Measurements from ENCODE around the gene GPATCH1. TPM values are rescaled to one million over a fixed set of nuclear protein-coding genes. Genes with fewer than 3 reads are reported as not detected.
"Not testable (repeated sequence)": the region's sequence is repeated elsewhere in the genome, so short reads cannot be mapped to it uniquely, and the experiment has no call there.

The GPATCH1 gene
- total RNA-seq, 1 experiment from 2014 or later, result 34.7 TPM

DNA sequence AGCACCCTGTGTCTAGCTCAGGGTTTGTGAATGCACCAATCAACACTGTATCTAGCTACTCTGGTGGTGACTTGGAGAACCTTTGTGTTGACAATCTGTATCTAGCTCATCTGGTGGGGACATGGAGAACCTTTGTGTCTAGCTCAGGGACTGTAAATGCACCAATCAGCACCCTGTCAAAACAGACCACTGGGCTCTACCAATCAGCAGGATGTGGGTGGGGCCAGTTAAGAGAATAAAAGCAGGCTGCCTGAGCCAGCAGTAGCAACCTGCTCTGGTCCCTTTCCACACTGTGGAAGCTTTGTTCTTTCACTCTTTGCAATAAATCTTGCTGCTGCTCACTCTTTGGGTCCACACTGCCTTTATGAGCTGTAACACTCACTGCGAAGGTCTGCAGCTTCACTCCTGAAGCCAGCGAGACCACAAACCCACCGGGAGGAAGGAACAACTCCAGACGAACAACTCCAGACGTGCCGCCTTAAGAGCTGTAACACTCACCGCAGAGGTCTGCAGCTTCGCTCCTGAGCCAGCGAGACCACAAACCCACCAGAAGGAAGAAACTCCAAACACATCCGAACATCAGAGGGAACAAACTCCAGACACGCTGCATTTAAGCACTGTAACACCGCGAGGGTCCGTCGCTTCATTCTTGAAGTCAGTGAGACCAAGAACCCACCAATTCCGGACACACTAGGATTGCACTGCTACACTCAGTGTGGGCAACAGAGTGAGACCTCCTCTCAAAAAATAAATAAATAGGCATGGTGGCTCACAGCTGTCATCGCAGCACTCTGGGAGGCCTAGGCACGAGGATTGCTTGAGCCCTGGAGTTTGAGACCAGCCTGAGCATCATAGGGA lies 43.6 kb upstream of the GPATCH1 start:
- TSS peak; percentile 100 for BruUV-seq (replicated peaks)
- H3K27me3 ChIP-seq (ENCODE audit: control insufficient read depth, insufficient read depth, low read length); intact Hi-C loops (cut with micrococcal nuclease; ENCODE audit: unreplicated experiment); H3K4me3 ChIP-seq (ENCODE audit: low read depth in 2 of 2, low read length in 2 of 2); H3K36me3 ChIP-seq (ENCODE audit: control insufficient read depth, insufficient read depth, low read length); in situ Hi-C loops (cut with HindIII; ENCODE audit: low pct_unique_long_range_greater_than_20kb, low sequenced_read_pairs); H3K9me3 ChIP-seq (ENCODE audit: control insufficient read depth, insufficient read depth, low read depth, low read length); DNase-seq (ENCODE audit: low read depth, low spot score); ATAC-seq; POLR2A ChIA-PET: not testable (repeated sequence)
- peak overlapping the region; percentile 68 for H3K27ac ChIP-seq (ENCODE audit: low read length)
- CTCF ChIA-PET, result interaction anchor here (0.6 kb wide), 1 partner anchor 17 kb away, joined by 3 read pairs; no protein-coding TSS in a partner anchor
- peaks cover 47% of the 10 kb centered on the region for H3K4me1 ChIP-seq (ENCODE audit: control insufficient read depth, insufficient read depth, low read length)

DNA sequence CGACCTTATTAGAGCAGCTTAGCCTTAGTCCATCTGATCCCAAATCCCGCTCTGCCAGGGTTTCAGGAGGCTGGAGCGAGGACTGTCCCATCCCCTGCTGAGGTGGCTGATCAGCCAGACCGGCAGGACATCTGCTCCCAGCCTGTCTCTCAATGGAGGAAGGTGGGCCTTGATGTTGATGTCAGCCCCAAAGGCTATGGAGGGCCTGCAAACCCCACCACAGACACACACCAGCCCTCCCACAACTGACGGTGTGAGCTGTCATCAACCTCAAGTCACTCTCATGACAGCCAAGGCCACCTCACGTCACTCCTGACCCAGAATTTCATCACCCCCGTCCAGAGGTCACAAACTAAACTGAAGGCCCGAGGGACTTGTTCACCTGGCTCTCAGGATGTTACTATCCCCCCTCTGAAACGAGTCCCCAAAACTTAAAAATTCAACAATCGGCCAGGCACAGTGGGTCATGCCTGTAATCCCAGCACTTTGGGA lies 41.8 kb upstream of the GPATCH1 start:
- POLR2A ChIA-PET, result no interaction called here
- in situ Hi-C loops (cut with HindIII; ENCODE audit: low pct_unique_long_range_greater_than_20kb, low sequenced_read_pairs) (no loop called here), intact Hi-C loops (cut with micrococcal nuclease; ENCODE audit: unreplicated experiment) (no loop called here)
- peaks cover 54% of the 10 kb centered on the region for H3K4me1 ChIP-seq (ENCODE audit: control insufficient read depth, insufficient read depth, low read length)
- H3K9me3 ChIP-seq (ENCODE audit: control insufficient read depth, insufficient read depth, low read depth, low read length), result no peaks in the 10 kb centered on the region
- DNase-seq (ENCODE audit: low read depth, low spot score), result no peak
- H3K4me3 ChIP-seq (ENCODE audit: low read depth in 2 of 2, low read length in 2 of 2), result no peak overlapping the region
- TF ChIP-seq, protein P1, sequence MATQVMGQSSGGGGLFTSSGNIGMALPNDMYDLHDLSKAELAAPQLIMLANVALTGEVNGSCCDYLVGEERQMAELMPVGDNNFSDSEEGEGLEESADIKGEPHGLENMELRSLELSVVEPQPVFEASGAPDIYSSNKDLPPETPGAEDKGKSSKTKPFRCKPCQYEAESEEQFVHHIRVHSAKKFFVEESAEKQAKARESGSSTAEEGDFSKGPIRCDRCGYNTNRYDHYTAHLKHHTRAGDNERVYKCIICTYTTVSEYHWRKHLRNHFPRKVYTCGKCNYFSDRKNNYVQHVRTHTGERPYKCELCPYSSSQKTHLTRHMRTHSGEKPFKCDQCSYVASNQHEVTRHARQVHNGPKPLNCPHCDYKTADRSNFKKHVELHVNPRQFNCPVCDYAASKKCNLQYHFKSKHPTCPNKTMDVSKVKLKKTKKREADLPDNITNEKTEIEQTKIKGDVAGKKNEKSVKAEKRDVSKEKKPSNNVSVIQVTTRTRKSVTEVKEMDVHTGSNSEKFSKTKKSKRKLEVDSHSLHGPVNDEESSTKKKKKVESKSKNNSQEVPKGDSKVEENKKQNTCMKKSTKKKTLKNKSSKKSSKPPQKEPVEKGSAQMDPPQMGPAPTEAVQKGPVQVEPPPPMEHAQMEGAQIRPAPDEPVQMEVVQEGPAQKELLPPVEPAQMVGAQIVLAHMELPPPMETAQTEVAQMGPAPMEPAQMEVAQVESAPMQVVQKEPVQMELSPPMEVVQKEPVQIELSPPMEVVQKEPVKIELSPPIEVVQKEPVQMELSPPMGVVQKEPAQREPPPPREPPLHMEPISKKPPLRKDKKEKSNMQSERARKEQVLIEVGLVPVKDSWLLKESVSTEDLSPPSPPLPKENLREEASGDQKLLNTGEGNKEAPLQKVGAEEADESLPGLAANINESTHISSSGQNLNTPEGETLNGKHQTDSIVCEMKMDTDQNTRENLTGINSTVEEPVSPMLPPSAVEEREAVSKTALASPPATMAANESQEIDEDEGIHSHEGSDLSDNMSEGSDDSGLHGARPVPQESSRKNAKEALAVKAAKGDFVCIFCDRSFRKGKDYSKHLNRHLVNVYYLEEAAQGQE (IDR thresholded peaks at IDR 0.05; ENCODE audit: insufficient read depth in 1 of 2, low read depth in 2 of 2, low read length in 1 of 2), result no peak
- TF ChIP-seq SIN3A (IDR thresholded peaks at IDR 0.05; ENCODE audit: borderline replicate concordance, insufficient read depth, low read depth, low read length), result no peak
- no peak for TF ChIP-seq TCF7L2 (IDR thresholded peaks at IDR 0.05; ENCODE audit: low read depth, low read length)
- TF ChIP-seq POLR2AphosphoS5 (IDR thresholded peaks at IDR 0.05; ENCODE audit: low read depth, low read length), result no peak
- TF ChIP-seq, protein P2, sequence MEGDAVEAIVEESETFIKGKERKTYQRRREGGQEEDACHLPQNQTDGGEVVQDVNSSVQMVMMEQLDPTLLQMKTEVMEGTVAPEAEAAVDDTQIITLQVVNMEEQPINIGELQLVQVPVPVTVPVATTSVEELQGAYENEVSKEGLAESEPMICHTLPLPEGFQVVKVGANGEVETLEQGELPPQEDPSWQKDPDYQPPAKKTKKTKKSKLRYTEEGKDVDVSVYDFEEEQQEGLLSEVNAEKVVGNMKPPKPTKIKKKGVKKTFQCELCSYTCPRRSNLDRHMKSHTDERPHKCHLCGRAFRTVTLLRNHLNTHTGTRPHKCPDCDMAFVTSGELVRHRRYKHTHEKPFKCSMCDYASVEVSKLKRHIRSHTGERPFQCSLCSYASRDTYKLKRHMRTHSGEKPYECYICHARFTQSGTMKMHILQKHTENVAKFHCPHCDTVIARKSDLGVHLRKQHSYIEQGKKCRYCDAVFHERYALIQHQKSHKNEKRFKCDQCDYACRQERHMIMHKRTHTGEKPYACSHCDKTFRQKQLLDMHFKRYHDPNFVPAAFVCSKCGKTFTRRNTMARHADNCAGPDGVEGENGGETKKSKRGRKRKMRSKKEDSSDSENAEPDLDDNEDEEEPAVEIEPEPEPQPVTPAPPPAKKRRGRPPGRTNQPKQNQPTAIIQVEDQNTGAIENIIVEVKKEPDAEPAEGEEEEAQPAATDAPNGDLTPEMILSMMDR (IDR thresholded peaks at IDR 0.05), result no peak
- H3K27ac ChIP-seq (ENCODE audit: low read length), result peak overlapping the region; percentile 96
- TSS peak; percentile 61 for BruUV-seq (replicated peaks)
- H3K36me3 ChIP-seq (ENCODE audit: control insufficient read depth, insufficient read depth, low read length), result no peaks in the 10 kb centered on the region; the same call in 1 of the 2 replicates
- CTCF ChIA-PET, result interaction anchor here (0.6 to 0.7 kb wide), 2 partner anchors 20 to 739 kb away, joined by 4 read pairs; no protein-coding TSS in a partner anchor
- no peak for ATAC-seq
- H3K27me3 ChIP-seq (ENCODE audit: control insufficient read depth, insufficient read depth, low read length), result no peaks in the 10 kb centered on the region

DNA sequence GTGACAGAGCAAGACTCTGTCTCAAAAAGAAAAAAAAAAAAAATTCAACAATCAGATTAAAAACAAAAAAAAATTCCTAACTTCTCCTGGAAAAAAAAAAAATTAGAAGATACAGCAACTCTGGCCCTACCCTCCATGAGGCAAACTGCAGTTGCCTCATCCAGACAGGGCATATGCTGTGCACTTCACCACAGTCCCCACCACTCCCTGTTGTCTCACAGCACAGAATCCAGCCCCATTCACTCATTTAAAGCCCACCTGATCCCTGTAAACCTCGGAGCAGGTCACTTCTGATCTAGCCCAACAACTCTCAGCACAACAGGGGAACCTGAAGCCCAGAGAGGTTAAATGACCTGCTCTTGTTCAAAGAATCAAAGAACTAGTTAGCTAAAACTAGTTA lies 41.2 kb upstream of the GPATCH1 start:
- no peaks in the 10 kb centered on the region for H3K27me3 ChIP-seq (ENCODE audit: control insufficient read depth, insufficient read depth, low read length)

More for the DNA sequence above, 41.2 kb upstream of the GPATCH1 start:
- Histone ChIP-seq H3K27ac (ENCODE audit: low read length) (peak overlapping the region; percentile 96), H3K4me3 (ENCODE audit: low read depth in 2 of 2, low read length in 2 of 2) (no peak overlapping the region), H3K4me1 (ENCODE audit: control insufficient read depth, insufficient read depth, low read length) (peaks cover 55% of the 10 kb centered on the region), H3K9me3 (ENCODE audit: control insufficient read depth, insufficient read depth, low read depth, low read length) (no peaks in the 10 kb centered on the region), H3K36me3 (ENCODE audit: control insufficient read depth, insufficient read depth, low read length) (no peaks in the 10 kb centered on the region; the same call in 1 of the 2 replicates)
- ChIA-PET POLR2A (no interaction called here), CTCF (interaction anchor here (0.5 to 0.7 kb wide), 4 partner anchors 20 to 738 kb away, joined by 3 to 4 read pairs (median 4); no protein-coding TSS in a partner anchor)
- in situ Hi-C loops (cut with HindIII; ENCODE audit: low pct_unique_long_range_greater_than_20kb, low sequenced_read_pairs), result no loop called here
- TF ChIP-seq, protein P1 (IDR thresholded peaks at IDR 0.05; ENCODE audit: insufficient read depth in 1 of 2, low read depth in 2 of 2, low read length in 1 of 2), result no peak
- ATAC-seq, result no peak
- DNase-seq (ENCODE audit: low read depth, low spot score), result no peak
- BruUV-seq (replicated peaks), result no TSS peak
- intact Hi-C loops (cut with micrococcal nuclease; ENCODE audit: unreplicated experiment), result no loop called here
